ENCODE data around the gene FOXN3.

Gene FOXN3

GRCh38 chr14:89417091-89417464 lies at the start of gene FOXN3:
Gene FOXN3 (minus strand): TSS chr14:89417233. CDS start chr14:89412476, 4,757 bp downstream.
- DNase-seq = peak; percentile 92

DNA sequence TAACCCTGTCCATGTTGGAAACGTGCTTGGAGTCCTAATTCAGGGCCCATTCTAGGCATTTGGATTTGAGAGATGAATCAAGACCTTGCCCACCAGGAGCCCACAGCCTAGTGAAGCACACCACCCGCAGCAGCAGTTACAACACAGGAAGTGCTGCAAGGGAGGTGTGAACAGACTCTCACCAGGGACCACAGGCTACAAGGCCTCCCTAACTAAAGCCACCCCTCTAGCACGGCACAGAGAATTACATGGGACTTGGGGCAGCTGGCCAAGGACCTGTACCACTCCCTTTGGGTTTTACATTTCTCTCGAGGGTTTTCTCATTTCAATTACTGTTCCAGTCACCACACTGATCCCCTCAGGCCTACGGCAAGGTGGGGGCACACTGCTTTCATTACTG lies 49.5 kb upstream of the FOXN3 start:
- peak; percentile 62 for DNase-seq

DNA sequence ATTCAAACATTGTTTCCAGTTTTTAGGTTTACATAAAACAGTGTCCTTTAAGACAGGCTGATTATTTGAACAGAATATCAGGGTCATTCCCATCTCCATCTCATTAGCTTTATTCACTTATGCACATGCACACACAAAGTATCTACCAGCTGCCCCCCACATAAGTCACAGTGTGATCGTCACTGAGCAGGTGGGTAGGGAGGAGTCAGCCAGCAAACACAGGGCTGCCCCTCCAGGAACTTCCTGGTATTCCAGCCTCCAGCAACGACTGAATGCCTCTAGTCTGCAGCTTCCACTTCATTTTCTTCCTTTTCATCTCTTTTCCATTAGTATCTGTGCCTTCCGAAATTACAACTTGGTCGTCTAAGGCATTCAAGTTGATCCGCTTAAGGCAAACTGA lies 48.8 kb upstream of the FOXN3 start:
- DNase-seq = no peak

- no peak for DNase-seq
Measured at GRCh38 chr14:89461256-89461655, 44.2 kb upstream of the FOXN3 start.

DNA sequence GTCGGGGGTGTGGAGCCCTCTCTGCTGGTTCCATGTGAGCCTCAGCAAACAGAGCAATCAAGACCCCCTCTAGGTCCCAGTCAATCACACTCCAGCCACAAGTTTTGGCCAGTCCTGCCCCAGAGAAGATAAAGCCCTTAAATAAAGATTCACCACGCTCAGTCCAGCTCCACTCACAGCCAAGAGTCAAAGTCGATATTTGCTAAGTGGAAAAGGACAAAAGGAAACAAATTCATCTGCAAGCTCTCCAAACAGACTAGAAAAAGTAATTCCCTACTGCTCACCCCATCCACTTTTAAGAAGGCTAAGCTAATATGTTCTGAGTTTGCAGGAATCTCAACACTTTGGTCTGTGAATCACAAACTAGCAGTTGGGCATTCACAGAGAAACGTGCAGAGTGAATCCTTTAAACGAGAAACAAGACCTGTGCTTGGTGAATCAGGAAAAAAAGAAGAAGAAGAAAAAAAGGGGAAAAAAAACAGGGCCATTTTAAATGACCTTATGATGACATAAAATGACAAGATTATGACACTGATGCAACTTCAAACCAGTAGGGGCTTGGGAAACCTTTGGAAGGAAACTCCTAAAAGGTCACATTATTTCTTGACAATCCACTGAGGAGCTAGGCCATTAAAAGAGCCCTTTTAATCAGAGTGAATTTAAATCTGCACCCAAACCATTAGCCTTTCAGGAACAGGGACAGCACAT lies 41.8 kb upstream of the FOXN3 start:
- DNase-seq = no peak

DNA sequence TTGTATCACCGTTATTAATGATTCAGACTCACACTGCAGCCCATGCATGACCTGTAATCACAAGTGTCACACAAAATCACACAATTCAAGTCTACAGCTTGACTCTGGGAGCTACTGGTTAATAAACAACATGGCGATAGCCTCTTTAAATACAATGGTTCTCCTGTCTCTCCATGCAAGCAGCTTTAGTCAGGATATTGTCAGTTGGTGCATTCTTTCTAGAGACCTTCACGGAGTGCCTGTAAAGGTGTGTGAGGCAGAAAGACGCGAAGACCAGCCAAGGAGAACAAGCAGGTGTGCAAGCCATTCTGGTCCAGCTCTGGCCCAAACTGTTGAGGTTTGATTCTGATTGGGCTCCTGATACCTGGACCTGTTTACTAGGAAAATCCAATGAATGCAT lies 40.0 kb upstream of the FOXN3 start:
- DNase-seq = no peak

GRCh38 chr14:89455412-89455811 lies 38.4 kb upstream of the FOXN3 start:
- no peak for DNase-seq

- DNase-seq = no peak
Measured at GRCh38 chr14:89454996-89455395, 38.0 kb upstream of the FOXN3 start.

- DNase-seq = no peak
Measured at GRCh38 chr14:89452281-89452680, 35.2 kb upstream of the FOXN3 start.

DNA sequence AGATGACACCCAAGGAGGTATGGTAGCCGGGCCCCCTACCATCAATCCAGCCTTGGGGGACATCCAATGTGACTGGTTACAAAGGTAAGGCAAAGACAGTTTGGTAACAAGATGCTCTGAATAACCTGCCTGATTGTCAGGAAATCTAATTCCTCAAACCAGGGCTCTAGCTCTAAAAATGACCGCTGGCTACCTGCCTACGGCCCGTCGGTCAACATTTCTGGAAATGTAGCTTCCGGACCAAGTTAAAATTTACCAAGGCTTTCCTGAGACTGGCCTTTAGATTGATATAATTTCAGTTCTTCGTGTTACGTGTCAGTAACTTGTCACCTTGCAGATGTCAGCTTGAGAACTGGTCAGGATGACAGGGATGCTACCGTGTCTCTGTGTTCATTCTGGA lies 34.2 kb upstream of the FOXN3 start:
- no peak for DNase-seq

- DNase-seq = no peak
Measured at GRCh38 chr14:89447182-89447944, 30.3 kb upstream of the FOXN3 start.

- DNase-seq = no peak
Measured at GRCh38 chr14:89445273-89445973, 28.4 kb upstream of the FOXN3 start.

GRCh38 chr14:89444516-89445125 lies 27.6 kb upstream of the FOXN3 start:
- no peak for DNase-seq

GRCh38 chr14:89444044-89444443 lies 27.0 kb upstream of the FOXN3 start:
- no peak for DNase-seq

GRCh38 chr14:89443042-89443629 lies 26.1 kb upstream of the FOXN3 start:
- no peak for DNase-seq

- no peak for DNase-seq
Measured at GRCh38 chr14:89442280-89442679, 25.2 kb upstream of the FOXN3 start.

DNA sequence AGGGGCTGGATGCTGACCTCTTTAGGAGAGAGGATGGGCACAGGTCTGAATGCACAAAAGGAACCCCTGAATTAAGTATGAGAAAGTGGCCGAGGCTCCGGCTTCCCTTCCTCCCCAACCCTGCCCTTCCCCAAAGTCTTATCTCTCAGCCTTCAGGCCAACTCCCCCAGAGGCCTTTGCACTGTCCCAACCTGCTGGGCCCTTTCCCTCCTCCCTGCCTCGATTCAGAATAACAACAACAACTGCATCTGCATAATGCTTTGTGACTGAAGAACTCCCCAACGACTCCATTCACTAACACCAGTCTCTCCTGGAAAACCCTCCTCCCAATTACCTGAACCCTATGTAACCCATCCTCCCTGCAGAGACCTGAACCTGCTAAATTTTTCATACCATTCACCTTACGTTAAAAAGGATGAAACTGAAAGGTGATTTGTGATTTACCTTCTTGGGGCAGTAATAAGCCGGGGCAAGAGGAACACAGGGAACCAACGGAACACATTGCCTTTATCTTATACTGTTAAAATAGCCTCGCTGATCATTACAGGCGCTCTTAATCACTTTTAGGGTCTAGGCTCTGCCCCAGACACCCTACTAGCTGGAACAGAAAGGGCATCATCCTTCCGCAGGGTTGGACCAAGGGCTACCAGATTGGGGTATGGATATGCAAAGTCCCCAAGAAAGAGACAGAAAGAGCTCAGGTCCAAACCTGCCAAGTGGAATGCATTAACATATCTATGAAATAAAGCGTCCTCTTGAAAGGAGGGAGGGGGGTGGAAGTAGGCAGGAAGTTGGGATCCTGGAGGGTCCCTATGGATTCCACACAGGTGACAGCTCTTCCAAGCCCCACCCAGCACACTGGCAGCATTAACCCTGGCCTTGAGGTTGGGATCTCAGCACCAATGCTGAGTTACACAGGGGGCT lies 24.2 kb upstream of the FOXN3 start:
- no peak for DNase-seq

DNA sequence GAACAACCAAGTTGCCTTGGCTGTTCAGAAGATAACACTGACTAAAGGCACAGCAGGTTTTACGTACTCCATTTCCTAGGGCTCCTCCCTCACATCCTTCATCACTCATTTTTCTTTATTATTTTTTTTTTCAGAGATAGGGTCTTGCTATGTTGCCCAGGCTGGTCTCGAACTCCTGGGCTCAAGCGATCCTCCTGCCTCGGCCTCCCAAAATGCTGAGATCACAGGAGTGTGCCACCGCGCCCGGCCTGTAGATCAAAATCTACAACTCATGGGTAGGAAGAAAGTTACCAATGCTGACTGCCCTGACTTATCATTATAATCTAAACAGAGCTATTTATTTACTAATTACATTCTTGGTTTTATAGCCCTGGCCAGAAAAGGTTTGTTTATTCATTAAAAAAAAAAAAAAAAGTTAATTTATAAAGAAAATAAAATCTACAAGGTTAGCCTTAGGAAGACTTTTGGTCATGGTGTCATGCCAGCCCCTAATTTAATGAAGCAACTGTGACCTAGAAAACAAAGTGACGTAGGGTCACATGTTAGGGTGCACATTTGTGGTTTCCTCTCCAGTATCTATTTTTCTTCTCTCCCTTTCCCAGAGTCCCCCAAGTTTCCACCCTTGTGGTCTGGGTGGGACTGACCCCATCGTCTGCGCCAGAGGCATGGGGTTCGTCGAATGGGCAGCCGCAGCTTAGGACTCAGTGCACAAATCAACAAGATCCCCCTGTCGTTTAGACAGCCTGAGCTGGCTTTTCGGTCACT lies 19.0 kb upstream of the FOXN3 start:
- no peak for DNase-seq

GRCh38 chr14:89435492-89435891 lies 18.5 kb upstream of the FOXN3 start:
- DNase-seq = no peak

DNA sequence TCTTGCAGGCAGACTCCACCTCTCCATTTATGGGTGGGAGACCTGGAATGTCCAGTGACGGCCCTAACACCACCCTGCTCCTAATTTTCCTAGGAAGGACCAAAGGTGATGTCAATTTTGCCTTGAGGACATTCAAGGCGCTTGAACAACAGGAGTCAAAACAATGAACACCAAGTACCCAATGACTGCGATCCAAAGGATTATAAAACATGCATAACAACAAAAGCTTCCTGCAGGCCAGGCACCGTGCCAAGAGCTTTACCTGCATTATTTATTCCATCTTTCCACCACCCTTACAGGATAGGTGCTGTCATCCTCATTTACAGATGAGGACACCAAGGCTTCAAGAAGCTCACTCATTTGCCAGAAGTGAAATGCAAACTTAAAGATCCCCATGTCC lies 15.2 kb upstream of the FOXN3 start:
- DNase-seq = no peak
